KMS-11 (cell line): ENCODE measurements around the gene DTYMK.

ENCODE experiments used
- H2AFZ ChIP-seq: fragments of 200-600 bp; sonication (generic); 2 replicates; pipeline ENCODE4 v1.6.1; 2016; ENCODE audit warnings: antibody characterized with exemption, mixed run types, low read depth
- H3K27ac ChIP-seq: fragments of 200-600 bp; sonication (generic); 2 replicates; pipeline ENCODE4 v1.6.1; 2016; ENCODE audit warnings: mild to moderate bottlenecking, mixed run types
- H3K27me3 ChIP-seq: fragments of 200-600 bp; sonication (generic); 2 replicates; pipeline ENCODE4 v1.6.1; 2017; ENCODE audit warnings: mild to moderate bottlenecking, low read depth, mixed run types, moderate library complexity; ENCODE audit not compliant: insufficient read depth
- H3K36me3 ChIP-seq: fragments of 200-600 bp; sonication (generic); 2 replicates; pipeline ENCODE4 v1.6.1; 2017; ENCODE audit warnings: mild to moderate bottlenecking, mixed run types; ENCODE audit not compliant: insufficient read depth
- H3K4me1 ChIP-seq: fragments of 200-600 bp; sonication (generic); 2 replicates; pipeline ENCODE4 v1.6.1; 2016; ENCODE audit warnings: mild to moderate bottlenecking, low read depth, mixed run types; ENCODE audit not compliant: poor library complexity, severe bottlenecking
- H3K4me2 ChIP-seq: fragments of 200-600 bp; sonication (generic); 2 replicates; pipeline ENCODE4 v1.7.0; 2016; ENCODE audit warnings: mild to moderate bottlenecking, mixed run types
- H3K4me3 ChIP-seq: fragments of 200-600 bp; sonication (generic); IDR thresholded peaks from 2 replicates; pipeline ENCODE4 v1.6.1; 2017; ENCODE audit warnings: low read depth, low read length, mixed read lengths; ENCODE audit not compliant: insufficient read depth
- H3K79me2 ChIP-seq: fragments of 200-600 bp; sonication (generic); 2 replicates; pipeline ENCODE4 v1.6.1; 2016; ENCODE audit warnings: low read depth, mixed run types; ENCODE audit not compliant: insufficient read depth
- H3K9ac ChIP-seq: fragments of 200-600 bp; sonication (generic); 2 replicates; pipeline ENCODE4 v1.6.1; 2016; ENCODE audit warnings: mild to moderate bottlenecking, mixed run types
- H4K20me1 ChIP-seq: fragments of 200-600 bp; sonication (generic); 2 replicates; pipeline ENCODE4 v1.6.1; 2016; ENCODE audit warnings: mild to moderate bottlenecking, mixed run types; ENCODE audit not compliant: insufficient read depth
- TF ChIP-seq, protein P1 (sequence below): fragments of 200-600 bp; sonication (generic); conservative IDR thresholded peaks from 2 replicates; pipeline ENCODE4 v1.6.1; 2017; ENCODE audit warnings: low read depth, mild to moderate bottlenecking, antibody characterized with exemption, low read length, moderate library complexity, mixed read lengths

The DTYMK gene

DNA sequence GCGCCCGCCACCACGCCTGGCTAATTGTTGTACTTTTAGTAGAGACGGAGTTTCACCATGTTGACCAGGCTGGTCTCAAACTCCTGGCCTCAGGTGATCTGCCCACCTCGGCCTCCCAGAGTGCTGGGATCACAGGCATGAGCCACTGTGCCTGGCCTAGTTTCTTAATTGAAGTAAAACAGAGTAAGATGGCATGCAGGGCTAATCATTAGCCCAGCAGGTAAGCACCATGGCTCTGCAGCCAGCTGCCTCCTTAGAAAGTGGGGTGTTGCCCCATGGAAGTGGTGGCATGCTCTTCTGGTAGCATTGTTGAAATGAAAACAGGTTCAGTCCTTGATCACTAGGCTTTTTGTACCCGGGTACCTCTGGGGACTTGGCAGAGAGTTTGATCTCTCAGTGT lies 36.7 kb downstream of the DTYMK start:
- H3K9ac ChIP-seq, result no peak overlapping the region
- TF ChIP-seq, protein P1, sequence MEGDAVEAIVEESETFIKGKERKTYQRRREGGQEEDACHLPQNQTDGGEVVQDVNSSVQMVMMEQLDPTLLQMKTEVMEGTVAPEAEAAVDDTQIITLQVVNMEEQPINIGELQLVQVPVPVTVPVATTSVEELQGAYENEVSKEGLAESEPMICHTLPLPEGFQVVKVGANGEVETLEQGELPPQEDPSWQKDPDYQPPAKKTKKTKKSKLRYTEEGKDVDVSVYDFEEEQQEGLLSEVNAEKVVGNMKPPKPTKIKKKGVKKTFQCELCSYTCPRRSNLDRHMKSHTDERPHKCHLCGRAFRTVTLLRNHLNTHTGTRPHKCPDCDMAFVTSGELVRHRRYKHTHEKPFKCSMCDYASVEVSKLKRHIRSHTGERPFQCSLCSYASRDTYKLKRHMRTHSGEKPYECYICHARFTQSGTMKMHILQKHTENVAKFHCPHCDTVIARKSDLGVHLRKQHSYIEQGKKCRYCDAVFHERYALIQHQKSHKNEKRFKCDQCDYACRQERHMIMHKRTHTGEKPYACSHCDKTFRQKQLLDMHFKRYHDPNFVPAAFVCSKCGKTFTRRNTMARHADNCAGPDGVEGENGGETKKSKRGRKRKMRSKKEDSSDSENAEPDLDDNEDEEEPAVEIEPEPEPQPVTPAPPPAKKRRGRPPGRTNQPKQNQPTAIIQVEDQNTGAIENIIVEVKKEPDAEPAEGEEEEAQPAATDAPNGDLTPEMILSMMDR, result no peak
- no peak overlapping the region for H3K4me3 ChIP-seq
- no peak overlapping the region for H3K4me2 ChIP-seq
- H2AFZ ChIP-seq, result no peak overlapping the region
- peaks cover 26% of the 10 kb centered on the region; the same call in 1 of the 2 replicates for H3K79me2 ChIP-seq
- no peaks in the 10 kb centered on the region for H3K27me3 ChIP-seq
- H3K27ac ChIP-seq, result no peak overlapping the region
- no peaks in the 10 kb centered on the region for H3K4me1 ChIP-seq
- peaks cover 3% of the 10 kb centered on the region; the same call in 1 of the 2 replicates for H4K20me1 ChIP-seq
- H3K36me3 ChIP-seq, result no peaks in the 10 kb centered on the region

DNA sequence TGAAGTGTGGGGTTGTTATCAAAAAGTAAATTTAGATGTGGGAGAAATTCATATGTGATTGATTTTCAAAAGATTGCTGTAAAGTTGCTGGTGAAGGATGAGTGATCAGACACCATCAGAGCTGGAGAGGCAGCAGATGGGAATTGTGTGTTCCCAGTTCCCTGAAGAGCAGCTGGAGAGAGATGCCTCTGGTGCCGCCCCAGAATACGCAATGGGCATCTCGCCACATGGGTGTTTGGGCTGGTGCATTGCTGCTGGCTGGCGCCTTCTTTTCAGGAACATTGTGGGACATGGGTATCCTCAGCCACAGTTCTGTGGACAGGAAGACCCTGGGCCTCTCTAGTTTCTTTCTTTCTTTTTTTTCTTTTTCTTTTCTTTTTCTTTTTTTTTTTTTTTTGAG lies 37.2 kb downstream of the DTYMK start:
- Histone ChIP-seq H3K36me3 (no peaks in the 10 kb centered on the region), H3K79me2 (peaks cover 31% of the 10 kb centered on the region; the same call in 1 of the 2 replicates), H4K20me1 (peaks cover 3% of the 10 kb centered on the region; the same call in 1 of the 2 replicates), H3K9ac (no peak overlapping the region), H3K4me2 (no peak overlapping the region), H3K27ac (no peak overlapping the region), H2AFZ (no peak overlapping the region), H3K27me3 (no peaks in the 10 kb centered on the region), H3K4me1 (no peaks in the 10 kb centered on the region), H3K4me3 (no peak overlapping the region)
- TF ChIP-seq, protein P1, result no peak

DNA sequence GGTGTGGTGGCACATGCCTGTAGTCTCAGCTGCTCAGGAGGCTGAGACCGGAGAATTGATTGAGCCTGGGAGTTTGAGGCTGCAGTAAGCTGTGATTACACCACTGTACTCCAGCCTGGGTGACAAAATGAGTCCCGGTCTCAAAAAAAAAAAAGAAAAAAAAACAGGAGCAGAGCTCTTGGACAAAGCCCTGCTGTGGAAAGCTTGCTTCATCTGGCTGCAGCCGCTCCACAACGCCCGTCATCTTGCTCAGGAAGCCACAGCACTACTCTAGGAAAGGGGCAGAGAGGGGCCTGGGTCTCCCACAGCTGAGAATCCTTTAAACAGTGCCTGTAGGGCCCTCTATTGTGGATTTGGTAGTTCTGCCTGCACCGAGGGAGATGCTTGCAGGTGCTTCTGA lies 38.2 kb downstream of the DTYMK start:
- no peak overlapping the region for H3K27ac ChIP-seq
- H3K36me3 ChIP-seq, result no peaks in the 10 kb centered on the region
- H3K79me2 ChIP-seq, result peaks cover 40% of the 10 kb centered on the region; the same call in 1 of the 2 replicates

DNA sequence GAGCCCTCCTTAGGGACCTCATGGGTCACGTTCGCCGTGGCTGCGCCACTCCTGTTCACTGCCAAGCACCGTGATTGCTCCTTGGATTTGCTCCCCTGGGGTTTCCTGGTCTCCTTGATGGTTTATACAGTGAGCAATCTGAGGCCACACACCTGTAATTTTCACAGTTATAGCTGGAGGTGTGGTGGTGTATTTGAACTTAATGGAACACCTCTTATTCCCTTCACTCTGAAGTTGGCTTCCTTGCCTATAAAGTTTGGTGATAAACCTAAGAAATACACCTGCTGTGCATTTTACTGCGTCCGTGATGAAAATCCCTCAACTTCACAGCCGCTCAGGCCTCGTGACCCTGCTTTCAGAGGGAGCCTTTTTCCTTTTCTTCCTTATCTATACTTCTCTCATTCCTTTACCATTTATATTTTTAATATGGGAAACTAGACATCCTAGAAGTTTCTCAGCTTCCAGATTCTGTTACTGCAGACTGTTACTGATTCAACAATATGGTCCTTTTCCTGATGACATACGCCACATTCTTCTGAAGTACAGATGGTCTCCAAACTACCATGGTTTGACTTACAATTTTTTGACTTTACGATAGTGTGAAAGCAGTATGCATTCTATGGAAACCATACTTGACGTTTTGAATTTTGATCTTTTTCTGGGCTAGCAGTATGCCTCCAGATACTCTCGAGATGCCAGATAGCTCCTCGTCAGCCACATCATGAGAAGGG lies 40.5 kb downstream of the DTYMK start:
- Histone ChIP-seq H3K9ac (no peak overlapping the region), H3K4me3 (no peak overlapping the region), H3K36me3 (no peaks in the 10 kb centered on the region), H3K79me2 (peaks cover 57% of the 10 kb centered on the region; the same call in 1 of the 2 replicates), H2AFZ (no peak overlapping the region), H4K20me1 (peaks cover 3% of the 10 kb centered on the region; the same call in 1 of the 2 replicates), H3K27ac (no peak overlapping the region), H3K4me2 (no peak overlapping the region), H3K4me1 (peaks cover 5% of the 10 kb centered on the region), H3K27me3 (no peaks in the 10 kb centered on the region)
- TF ChIP-seq, protein P1, result no peak

More for the DNA sequence above, 38.2 kb downstream of the DTYMK start:
- H2AFZ ChIP-seq, result no peak overlapping the region
- no peak overlapping the region for H3K4me3 ChIP-seq
- H3K9ac ChIP-seq, result no peak overlapping the region
- no peaks in the 10 kb centered on the region for H3K4me1 ChIP-seq
- H3K4me2 ChIP-seq, result no peak overlapping the region
- TF ChIP-seq, protein P1, result no peak
- peaks cover 3% of the 10 kb centered on the region; the same call in 1 of the 2 replicates for H4K20me1 ChIP-seq
- H3K27me3 ChIP-seq, result no peaks in the 10 kb centered on the region
